Gastrocnemius medialis (tissue), 4 donors: ENCODE measurements around the gene P3R3URF. TPM values are rescaled to one million over a fixed set of nuclear protein-coding genes. Genes with fewer than 3 reads are reported as not detected.

Experiments used
- ATAC-seq, 2 donors: fragments of 150-250 bp; one replicate each; pipeline ENCODE4 v1.9.1; 2016
- DNase-seq, 2 donors: peaks; one replicate each; pipeline ENCODE4 v3.0.0-alpha.2; 2019
- H3K27ac ChIP-seq, 4 donors: fragments of 200-600 bp; sonication (generic); 1 replicate in 1 of 4; 2 replicates in 3 of 4; pipeline ENCODE4 v1.5.1; 2016 to 2018; ENCODE audit warnings: mild to moderate bottlenecking in 2 of 4, moderate library complexity in 1 of 4
- H3K27me3 ChIP-seq, 3 donors: fragments of 200-600 bp; sonication (generic) in 2 of 3; 1 replicate in 1 of 3; 2 replicates in 2 of 3; pipeline versions ENCODE4 v1.5.1 to v1.6.0; 2016 to 2019; ENCODE audit warnings: mild to moderate bottlenecking in 1 of 3, moderate library complexity in 1 of 3
- H3K36me3 ChIP-seq, 2 donors: fragments of 200-600 bp; sonication (generic) in 1 of 2; one replicate each; pipeline ENCODE4 v1.5.1; 2017 to 2018
- H3K4me1 ChIP-seq, 2 donors: fragments of 200-600 bp; sonication (generic) in 1 of 2; one replicate each; pipeline ENCODE4 v1.5.1; 2016 to 2017; ENCODE audit warnings: mild to moderate bottlenecking in 2 of 2
- H3K4me3 ChIP-seq, 4 donors: fragments of 200-600 bp; sonication (generic) in 3 of 4; 1 replicate in 1 of 4; 2 replicates in 3 of 4; pipeline ENCODE4 v1.5.1; 2016 to 2019; ENCODE audit warnings: mild to moderate bottlenecking in 2 of 4
- H3K9me3 ChIP-seq, 3 donors: fragments of 200-600 bp; sonication (generic) in 2 of 3; 1 replicate in 1 of 3; 2 replicates in 2 of 3; pipeline ENCODE4 v1.5.1; 2016 to 2019
- CTCF ChIP-seq, 5 experiments: fragments of 450-650 bp in 3 of 5; fragments of 200-600 bp in 2 of 5; sonication (generic) in 2 of 5; IDR thresholded peaks in 4 of 5; conservative IDR thresholded peaks in 1 of 5; 1 replicate in 4 of 5; 2 replicates in 1 of 5; pipeline ENCODE4 v1.5.1; 2016 to 2019; ENCODE audit warnings: antibody characterized with exemption in 5 of 5, mild to moderate bottlenecking in 3 of 5, moderate library complexity in 3 of 5
- POLR2A ChIP-seq, 2 donors: fragments of 450-650 bp; IDR thresholded peaks; one replicate each; pipeline ENCODE4 v1.6.1; 2017; ENCODE audit warnings: antibody characterized with exemption in 2 of 2, mild to moderate bottlenecking in 2 of 2, moderate library complexity in 2 of 2
- in situ Hi-C, 4 donors: fragments of 200-750 bp; cut with MboI; loops; one replicate each; pipeline versions ENCODE4 v1.15.0 to v1.8.0; 2017; ENCODE audit warnings: low sequenced_read_pairs in 4 of 4
- intact Hi-C: fragments of 100-400 bp; cut with DNase I; formaldehyde crosslinking; loops from one replicate; pipeline ENCODE4 v1.15.1; 2023; ENCODE audit warnings: low total_unique reads
- total RNA-seq, 4 donors: library from RNA; depleted of rRNA; stranded (reverse); fragments of >200 nt; gene quantifications; one replicate each; pipeline versions ENCODE4 v1.1.0 to v1.2.3, GENCODE V29; 2016

P3R3URF gene
- total RNA-seq, 4 donors from 2014 or later = not detected

- in situ Hi-C loops = loop anchor here in 3 of 4 donors (5.0 kb wide), 1 partner anchor 147 kb away; no protein-coding TSS in a partner anchor
- H3K4me1 ChIP-seq = peaks cover 17 to 39% of the 10 kb centered on the region in 2 donors
- intact Hi-C loops = loop anchor here (1.0 to 10.0 kb wide), 4 partner anchors 14 to 429 kb away; partner anchors contain the start of genes IPP, PIK3R3 and POMGNT1
Measured at GRCh38 chr1:46183926-46184557, 7.8 kb upstream of the P3R3URF start.

GRCh38 chr1:46183079-46183847 is 7.0 kb upstream of the P3R3URF start:
- TF ChIP-seq POLR2A (IDR thresholded peaks at IDR 0.05) = peak; percentile 37 to 49
- no peak for TF ChIP-seq CTCF (IDR thresholded peaks at IDR 0.05 in 4 of 5, conservative IDR thresholded peaks at IDR 0.05 in 1 of 5)
- H3K4me1 ChIP-seq = peaks cover 17 to 33% of the 10 kb centered on the region in 2 donors
- peak; percentile 91 to 96 for DNase-seq
- peak; percentile 92 to 93 for ATAC-seq
- H3K9me3 ChIP-seq = no peaks in the 10 kb centered on the region
- intact Hi-C loops (loop anchor here (1.0 to 10.0 kb wide), 4 partner anchors 15 to 428 kb away; partner anchors contain the start of genes IPP, PIK3R3 and POMGNT1), in situ Hi-C loops (loop anchor here in 3 of 4 donors (5.0 kb wide), 1 partner anchor 146 kb away; no protein-coding TSS in a partner anchor)
- no peak overlapping the region for H3K4me3 ChIP-seq
- H3K36me3 ChIP-seq = peaks cover 0 to 10% of the 10 kb centered on the region in 2 donors
- H3K27me3 ChIP-seq = no peaks in the 10 kb centered on the region
- H3K27ac ChIP-seq = peak overlapping the region; percentile 93 to 95 (median 94)

More at GRCh38 chr1:46183926-46184557, 7.8 kb upstream of the P3R3URF start:
- H3K4me3 ChIP-seq = no peak overlapping the region
- no peaks in the 10 kb centered on the region for H3K9me3 ChIP-seq
- peak overlapping the region; percentile 93 to 95 (median 94) for H3K27ac ChIP-seq
- TF ChIP-seq CTCF (IDR thresholded peaks at IDR 0.05 in 4 of 5, conservative IDR thresholded peaks at IDR 0.05 in 1 of 5) = no peak
- TF ChIP-seq POLR2A (IDR thresholded peaks at IDR 0.05) = no peak
- no peaks in the 10 kb centered on the region for H3K27me3 ChIP-seq
- peaks cover 0 to 15% of the 10 kb centered on the region in 2 donors for H3K36me3 ChIP-seq
- DNase-seq = no peak
- no peak for ATAC-seq

GRCh38 chr1:46181343-46182260 is 5.3 kb upstream of the P3R3URF start:
- ATAC-seq = no peak

More at GRCh38 chr1:46181343-46182260, 5.3 kb upstream of the P3R3URF start:
- in situ Hi-C loops (loop anchor here in 3 of 4 donors (5.0 kb wide), 1 partner anchor 144 kb away; no protein-coding TSS in a partner anchor), intact Hi-C loops (loop anchor here (2.0 to 10.0 kb wide), 3 partner anchors 49 to 427 kb away; partner anchors contain the start of genes IPP and PIK3R3)
- H3K27me3 ChIP-seq = no peaks in the 10 kb centered on the region
- H3K9me3 ChIP-seq = no peaks in the 10 kb centered on the region
- DNase-seq = no peak
- no peaks in the 10 kb centered on the region for H3K36me3 ChIP-seq
- peaks cover 17 to 31% of the 10 kb centered on the region in 2 donors for H3K4me1 ChIP-seq
- TF ChIP-seq POLR2A (IDR thresholded peaks at IDR 0.05) (no peak), CTCF (IDR thresholded peaks at IDR 0.05 in 4 of 5, conservative IDR thresholded peaks at IDR 0.05 in 1 of 5) (no peak)
- H3K4me3 ChIP-seq = no peak overlapping the region
- no peak overlapping the region for H3K27ac ChIP-seq
